Astrocyte of the hippocampus (primary cell): ENCODE measurements around the gene TNRC6B.
"Not testable (repeated sequence)": the region's sequence is repeated elsewhere in the genome, so short reads cannot be mapped to it uniquely, and the experiment has no call there.

ENCODE experiments used
- DNase-seq: peaks from one replicate; pipeline ENCODE4 v3.0.0; 2011; ENCODE audit warnings: low read depth, low spot score

The TNRC6B gene, protein sequence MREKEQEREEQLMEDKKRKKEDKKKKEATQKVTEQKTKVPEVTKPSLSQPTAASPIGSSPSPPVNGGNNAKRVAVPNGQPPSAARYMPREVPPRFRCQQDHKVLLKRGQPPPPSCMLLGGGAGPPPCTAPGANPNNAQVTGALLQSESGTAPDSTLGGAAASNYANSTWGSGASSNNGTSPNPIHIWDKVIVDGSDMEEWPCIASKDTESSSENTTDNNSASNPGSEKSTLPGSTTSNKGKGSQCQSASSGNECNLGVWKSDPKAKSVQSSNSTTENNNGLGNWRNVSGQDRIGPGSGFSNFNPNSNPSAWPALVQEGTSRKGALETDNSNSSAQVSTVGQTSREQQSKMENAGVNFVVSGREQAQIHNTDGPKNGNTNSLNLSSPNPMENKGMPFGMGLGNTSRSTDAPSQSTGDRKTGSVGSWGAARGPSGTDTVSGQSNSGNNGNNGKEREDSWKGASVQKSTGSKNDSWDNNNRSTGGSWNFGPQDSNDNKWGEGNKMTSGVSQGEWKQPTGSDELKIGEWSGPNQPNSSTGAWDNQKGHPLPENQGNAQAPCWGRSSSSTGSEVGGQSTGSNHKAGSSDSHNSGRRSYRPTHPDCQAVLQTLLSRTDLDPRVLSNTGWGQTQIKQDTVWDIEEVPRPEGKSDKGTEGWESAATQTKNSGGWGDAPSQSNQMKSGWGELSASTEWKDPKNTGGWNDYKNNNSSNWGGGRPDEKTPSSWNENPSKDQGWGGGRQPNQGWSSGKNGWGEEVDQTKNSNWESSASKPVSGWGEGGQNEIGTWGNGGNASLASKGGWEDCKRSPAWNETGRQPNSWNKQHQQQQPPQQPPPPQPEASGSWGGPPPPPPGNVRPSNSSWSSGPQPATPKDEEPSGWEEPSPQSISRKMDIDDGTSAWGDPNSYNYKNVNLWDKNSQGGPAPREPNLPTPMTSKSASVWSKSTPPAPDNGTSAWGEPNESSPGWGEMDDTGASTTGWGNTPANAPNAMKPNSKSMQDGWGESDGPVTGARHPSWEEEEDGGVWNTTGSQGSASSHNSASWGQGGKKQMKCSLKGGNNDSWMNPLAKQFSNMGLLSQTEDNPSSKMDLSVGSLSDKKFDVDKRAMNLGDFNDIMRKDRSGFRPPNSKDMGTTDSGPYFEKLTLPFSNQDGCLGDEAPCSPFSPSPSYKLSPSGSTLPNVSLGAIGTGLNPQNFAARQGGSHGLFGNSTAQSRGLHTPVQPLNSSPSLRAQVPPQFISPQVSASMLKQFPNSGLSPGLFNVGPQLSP (N-terminal part only)

GRCh38 chr22:40177738-40178416 is at the start of gene TNRC6B:
Gene TNRC6B, plus strand, starts transcription at chr22:40177925. Its CDS starts 211 bp downstream, at chr22:40178136.
- peak; percentile 96 for DNase-seq

- DNase-seq, result no peak
These were observed 48.7 kb upstream of the TNRC6B start for GRCh38 chr22:40128989-40129388.

DNA sequence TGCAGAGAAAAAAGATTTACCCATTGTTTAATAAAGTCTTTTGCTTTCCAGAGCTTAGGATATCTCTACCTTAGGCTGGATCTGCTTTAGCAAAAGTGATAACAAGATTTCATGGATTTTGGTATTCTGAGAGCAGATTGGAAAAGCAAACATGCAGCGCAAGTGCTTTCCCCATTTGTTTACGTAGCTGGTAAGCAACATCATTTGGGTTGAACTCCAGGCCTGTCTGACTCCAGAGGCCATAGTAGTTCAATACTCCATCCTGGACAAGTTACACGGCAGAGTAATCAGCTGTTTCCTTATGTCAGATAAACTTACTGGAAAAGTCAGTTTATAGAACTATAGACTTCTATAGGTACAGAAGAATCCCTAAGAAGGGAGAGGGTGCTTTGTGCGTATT is 40.6 kb upstream of the TNRC6B start:
- DNase-seq, result no peak

DNA sequence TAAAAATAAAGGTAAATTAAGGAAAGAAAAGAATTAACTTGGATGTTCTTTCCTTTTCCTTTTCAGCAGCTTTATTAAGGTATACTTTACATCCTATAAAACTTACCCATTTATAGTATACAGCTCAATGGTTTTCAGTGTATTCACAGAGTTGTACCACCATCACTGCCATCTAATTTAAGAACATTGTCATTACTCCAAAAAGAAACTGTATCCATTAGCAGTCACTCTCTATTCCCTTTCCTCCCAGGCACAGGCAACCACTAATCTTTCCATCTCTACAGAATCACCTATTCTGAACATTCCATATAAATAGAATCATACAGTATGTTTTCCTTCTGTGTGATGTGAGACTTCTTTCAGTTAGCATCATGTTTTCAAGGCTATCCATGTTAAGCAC is 38.9 kb upstream of the TNRC6B start:
- no peak for DNase-seq

DNA sequence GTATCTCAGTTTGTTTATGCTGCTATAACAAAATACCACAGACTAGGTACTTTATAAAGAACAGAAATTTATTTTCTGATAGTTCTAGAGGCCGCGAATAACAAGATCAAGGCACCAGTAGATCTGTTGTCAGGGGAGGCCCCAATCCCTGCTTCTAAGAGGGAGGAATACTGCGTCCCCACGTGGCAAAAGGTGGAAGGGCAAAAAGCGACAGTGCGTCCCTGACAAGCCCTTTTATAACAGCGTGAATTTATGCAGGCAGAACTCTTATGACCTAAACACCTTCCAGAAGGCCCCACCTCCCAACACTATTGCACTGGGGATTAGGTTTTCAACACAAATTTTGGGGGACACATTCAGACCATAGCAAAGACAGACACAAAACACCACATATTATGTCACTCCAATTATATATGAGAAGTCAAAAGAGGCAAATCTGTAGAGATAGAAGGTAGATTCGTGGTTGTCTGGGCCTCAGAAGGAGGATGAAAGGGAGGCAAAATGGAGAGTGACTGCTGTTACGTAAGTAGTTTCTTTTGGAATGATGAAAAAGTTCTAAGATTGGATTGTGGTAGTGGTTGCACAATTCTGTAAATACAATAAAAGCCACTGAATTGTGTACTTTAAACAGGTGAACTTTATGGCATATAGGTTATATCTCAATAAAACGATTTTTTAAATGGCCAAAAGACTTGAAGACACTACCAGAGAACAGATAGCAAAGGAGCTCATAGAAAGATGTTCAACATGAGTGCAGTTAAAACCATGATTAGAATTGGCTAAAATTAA is 30.1 kb upstream of the TNRC6B start:
- no peak for DNase-seq

GRCh38 chr22:40153192-40153591 is 24.5 kb upstream of the TNRC6B start:
- no peak for DNase-seq

DNA sequence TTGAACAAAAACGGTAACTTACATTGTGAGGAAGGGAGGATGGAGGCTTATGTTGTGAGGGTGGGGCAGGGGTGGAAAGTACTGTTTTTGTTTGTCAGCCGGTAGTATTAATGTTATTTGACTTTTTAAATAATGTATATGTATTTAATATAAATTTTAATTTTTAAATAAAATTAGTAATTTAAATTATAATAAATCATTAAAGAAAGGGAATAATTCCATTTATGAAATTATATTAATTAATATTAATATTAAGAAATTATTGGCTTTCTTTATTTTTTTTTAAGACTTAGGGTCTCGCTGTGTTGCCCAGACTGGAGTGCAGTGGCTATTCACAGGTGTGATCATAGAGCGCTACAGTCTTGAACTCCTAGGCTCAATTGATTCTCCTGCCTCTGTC is 24.0 kb upstream of the TNRC6B start:
- DNase-seq, result no peak

- DNase-seq, result peak; percentile 47
These were observed 21.7 kb upstream of the TNRC6B start for GRCh38 chr22:40156001-40156516.

DNA sequence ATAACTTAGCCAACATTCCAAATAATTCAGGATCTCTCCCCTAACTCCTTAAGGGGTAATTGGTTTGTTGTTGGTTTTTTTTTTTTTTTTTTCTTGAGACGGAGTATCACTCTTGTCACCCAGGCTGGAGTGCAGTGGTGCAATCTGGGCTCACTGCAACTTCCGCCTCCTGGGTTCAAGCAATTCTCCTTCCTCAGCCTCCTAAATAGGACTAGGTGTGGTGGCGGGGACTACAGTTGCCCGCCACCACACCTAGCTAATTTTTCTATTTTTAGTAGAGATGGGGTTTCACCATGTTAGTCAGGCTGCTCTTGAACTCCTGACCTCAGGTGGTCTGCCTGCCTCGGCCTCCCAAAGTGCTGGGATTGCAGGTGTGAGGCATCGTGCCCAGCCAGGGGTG is 21.0 kb upstream of the TNRC6B start:
- not testable (repeated sequence) for DNase-seq

- DNase-seq, result no peak
These were observed 20.3 kb upstream of the TNRC6B start for GRCh38 chr22:40157330-40157945.

GRCh38 chr22:40161194-40161593 is 16.5 kb upstream of the TNRC6B start:
- no peak for DNase-seq

DNA sequence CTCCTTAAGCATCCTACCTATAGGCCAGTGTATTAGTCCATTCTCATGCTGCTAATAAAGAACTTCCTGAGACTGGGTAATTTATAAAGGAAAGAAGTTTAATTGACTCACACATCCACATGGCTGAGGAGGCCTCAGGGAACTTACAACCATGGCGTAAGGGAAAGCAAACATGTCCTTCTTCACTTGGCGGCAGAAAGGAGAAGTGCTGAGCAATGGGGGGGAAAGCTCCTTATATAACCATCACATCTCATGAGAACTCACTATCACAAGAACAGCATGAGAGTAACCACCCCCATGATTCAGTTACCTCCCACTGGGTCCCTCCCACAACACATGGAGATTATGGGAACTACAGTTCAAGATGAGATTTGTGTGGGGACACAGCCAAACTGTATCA is 12.2 kb upstream of the TNRC6B start:
- not testable (repeated sequence) for DNase-seq

GRCh38 chr22:40175611-40176244 is 2.0 kb upstream of the TNRC6B start:
- no peak for DNase-seq

DNA sequence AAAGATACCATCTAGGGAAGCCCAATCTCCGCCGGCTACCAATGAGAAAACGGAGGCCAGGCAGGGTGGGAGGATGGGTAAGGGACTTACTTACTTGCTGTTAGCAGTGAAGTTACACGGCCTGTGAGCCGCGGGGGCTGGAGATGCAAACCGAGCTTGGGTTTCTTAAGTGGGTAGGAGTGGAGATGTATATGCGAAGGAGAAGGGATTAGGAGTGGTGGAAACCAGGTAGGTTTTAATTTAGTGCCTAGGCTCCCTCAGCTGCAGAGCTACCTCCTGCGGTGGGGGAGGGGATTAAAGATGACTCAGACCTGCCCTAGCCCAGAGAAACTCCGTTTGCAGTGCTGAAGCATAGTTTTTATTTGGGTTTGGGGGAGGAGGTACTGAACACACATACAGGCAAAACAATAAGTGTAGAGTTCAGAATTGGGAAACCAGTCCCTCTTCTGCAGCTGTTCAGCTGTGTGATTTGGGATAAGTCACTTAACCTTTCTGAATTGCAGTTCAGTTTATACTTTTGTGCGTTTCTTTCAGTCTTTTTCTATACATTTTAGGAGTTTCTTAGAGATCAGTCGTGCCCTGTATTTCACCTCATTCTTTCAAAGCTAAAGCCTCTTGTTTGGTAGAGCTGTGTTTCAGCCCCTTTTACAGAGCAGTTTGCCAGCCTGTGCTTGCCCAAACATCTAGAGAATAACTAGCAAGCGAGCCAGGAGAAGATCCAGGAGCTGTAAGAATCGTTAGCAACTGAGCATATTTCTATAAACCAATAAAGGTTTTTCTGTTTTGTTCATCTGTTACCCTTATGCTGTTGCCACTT is 596 bp upstream of the TNRC6B start:
- DNase-seq, result peak; percentile 81

- peak; percentile 77 for DNase-seq
These were observed 988 bp downstream of the TNRC6B start for GRCh38 chr22:40178417-40179409.

- DNase-seq, result no peak
These were observed 1.8 kb downstream of the TNRC6B start for GRCh38 chr22:40179526-40179925.

GRCh38 chr22:40180403-40180802 is 2.7 kb downstream of the TNRC6B start:
- DNase-seq, result no peak
